ENCODE results near the gene HOXD8.

The HOXD8 gene

GRCh38 chr2:176160251-176160985 lies 30.9 kb downstream of the HOXD8 start:
- no peak for DNase-seq (ENCODE audit: low spot score)

GRCh38 chr2:176160986-176161824 lies 31.7 kb downstream of the HOXD8 start:
- DNase-seq (ENCODE audit: low spot score), result no peak

- DNase-seq (ENCODE audit: low spot score), result no peak
These were observed 32.5 kb downstream of the HOXD8 start for GRCh38 chr2:176161825-176162626.

- no peak for DNase-seq (ENCODE audit: low spot score)
These were observed 33.6 kb downstream of the HOXD8 start for GRCh38 chr2:176162911-176163671.

GRCh38 chr2:176163672-176164056 lies 34.2 kb downstream of the HOXD8 start:
- DNase-seq (ENCODE audit: low spot score), result no peak

- DNase-seq (ENCODE audit: low spot score), result no peak
These were observed 34.7 kb downstream of the HOXD8 start for GRCh38 chr2:176164201-176164600.

GRCh38 chr2:176164611-176165369 lies 35.3 kb downstream of the HOXD8 start:
- DNase-seq (ENCODE audit: low spot score), result no peak

- no peak for DNase-seq (ENCODE audit: low spot score)
These were observed 36.0 kb downstream of the HOXD8 start for GRCh38 chr2:176165370-176166050.

GRCh38 chr2:176166272-176166671 lies 36.8 kb downstream of the HOXD8 start:
- DNase-seq (ENCODE audit: low spot score), result no peak

GRCh38 chr2:176167398-176167797 lies 37.9 kb downstream of the HOXD8 start:
- DNase-seq (ENCODE audit: low spot score), result no peak

GRCh38 chr2:176169181-176169580 lies 39.7 kb downstream of the HOXD8 start:
- DNase-seq (ENCODE audit: low spot score), result no peak

- DNase-seq (ENCODE audit: low spot score), result no peak
These were observed 40.2 kb downstream of the HOXD8 start for GRCh38 chr2:176169711-176170110.

GRCh38 chr2:176170602-176171305 lies 41.2 kb downstream of the HOXD8 start:
- DNase-seq (ENCODE audit: low spot score), result no peak

- no peak for DNase-seq (ENCODE audit: low spot score)
These were observed 42.0 kb downstream of the HOXD8 start for GRCh38 chr2:176171351-176172006.

GRCh38 chr2:176172007-176172894 lies 42.7 kb downstream of the HOXD8 start:
- DNase-seq (ENCODE audit: low spot score), result no peak

- no peak for DNase-seq (ENCODE audit: low spot score)
These were observed 43.5 kb downstream of the HOXD8 start for GRCh38 chr2:176172895-176173566.

GRCh38 chr2:176173567-176174381 lies 44.3 kb downstream of the HOXD8 start:
- DNase-seq (ENCODE audit: low spot score), result no peak
